Measurements from ENCODE around the gene PIP5KL1. TPM values are rescaled to one million over a fixed set of nuclear protein-coding genes. Genes with fewer than 3 reads are reported as not detected.

PIP5KL1 gene
- total RNA-seq, 1 experiment from 2014 or later = 16.8 TPM

DNA sequence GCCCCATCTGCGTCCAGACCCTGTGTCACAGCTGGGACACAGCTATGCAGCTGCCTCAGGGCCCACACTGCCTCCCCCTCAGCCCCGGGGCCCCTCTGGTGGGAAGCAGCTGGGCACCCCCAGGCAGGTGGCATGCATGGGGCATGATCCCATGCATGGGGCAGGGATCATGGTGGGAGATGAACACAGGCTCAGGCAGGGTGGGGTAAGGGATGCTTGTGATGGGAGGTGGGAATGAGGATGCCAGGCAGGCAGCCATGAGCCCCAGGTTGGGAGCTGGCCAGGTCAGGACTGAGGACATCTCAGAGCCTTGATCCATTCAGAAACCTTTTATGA, 30.5 kb upstream of the PIP5KL1 start (continued):
- TF ChIP-seq, protein P1, sequence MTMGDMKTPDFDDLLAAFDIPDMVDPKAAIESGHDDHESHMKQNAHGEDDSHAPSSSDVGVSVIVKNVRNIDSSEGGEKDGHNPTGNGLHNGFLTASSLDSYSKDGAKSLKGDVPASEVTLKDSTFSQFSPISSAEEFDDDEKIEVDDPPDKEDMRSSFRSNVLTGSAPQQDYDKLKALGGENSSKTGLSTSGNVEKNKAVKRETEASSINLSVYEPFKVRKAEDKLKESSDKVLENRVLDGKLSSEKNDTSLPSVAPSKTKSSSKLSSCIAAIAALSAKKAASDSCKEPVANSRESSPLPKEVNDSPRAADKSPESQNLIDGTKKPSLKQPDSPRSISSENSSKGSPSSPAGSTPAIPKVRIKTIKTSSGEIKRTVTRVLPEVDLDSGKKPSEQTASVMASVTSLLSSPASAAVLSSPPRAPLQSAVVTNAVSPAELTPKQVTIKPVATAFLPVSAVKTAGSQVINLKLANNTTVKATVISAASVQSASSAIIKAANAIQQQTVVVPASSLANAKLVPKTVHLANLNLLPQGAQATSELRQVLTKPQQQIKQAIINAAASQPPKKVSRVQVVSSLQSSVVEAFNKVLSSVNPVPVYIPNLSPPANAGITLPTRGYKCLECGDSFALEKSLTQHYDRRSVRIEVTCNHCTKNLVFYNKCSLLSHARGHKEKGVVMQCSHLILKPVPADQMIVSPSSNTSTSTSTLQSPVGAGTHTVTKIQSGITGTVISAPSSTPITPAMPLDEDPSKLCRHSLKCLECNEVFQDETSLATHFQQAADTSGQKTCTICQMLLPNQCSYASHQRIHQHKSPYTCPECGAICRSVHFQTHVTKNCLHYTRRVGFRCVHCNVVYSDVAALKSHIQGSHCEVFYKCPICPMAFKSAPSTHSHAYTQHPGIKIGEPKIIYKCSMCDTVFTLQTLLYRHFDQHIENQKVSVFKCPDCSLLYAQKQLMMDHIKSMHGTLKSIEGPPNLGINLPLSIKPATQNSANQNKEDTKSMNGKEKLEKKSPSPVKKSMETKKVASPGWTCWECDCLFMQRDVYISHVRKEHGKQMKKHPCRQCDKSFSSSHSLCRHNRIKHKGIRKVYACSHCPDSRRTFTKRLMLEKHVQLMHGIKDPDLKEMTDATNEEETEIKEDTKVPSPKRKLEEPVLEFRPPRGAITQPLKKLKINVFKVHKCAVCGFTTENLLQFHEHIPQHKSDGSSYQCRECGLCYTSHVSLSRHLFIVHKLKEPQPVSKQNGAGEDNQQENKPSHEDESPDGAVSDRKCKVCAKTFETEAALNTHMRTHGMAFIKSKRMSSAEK (CRISPR knock-in tag; IDR thresholded peaks at IDR 0.05; ENCODE audit: borderline replicate concordance) = no peak

- H3K9me3 Mint-ChIP-seq = peaks cover 4% of the 10 kb centered on the region; the same call in 1 of the 2 replicates
- ChIA-PET CTCF (interaction anchor here (0.6 to 3.6 kb wide), 9 partner anchors 8 to 157 kb away, joined by 3 to 43 read pairs (median 4); no protein-coding TSS in a partner anchor), POLR2A (interaction anchor here (1.3 kb wide), 1 partner anchor 17 kb away, joined by 6 read pairs; no protein-coding TSS in a partner anchor)
- H3K27ac Mint-ChIP-seq = peak overlapping the region; percentile 85
- no peaks in the 10 kb centered on the region for H3K27me3 Mint-ChIP-seq (ENCODE audit: low read depth)
- ATAC-seq (0 out of 2 replicates have a peak, but pooled peaks have one; percentile 14), DNase-seq (ENCODE audit: low spot score) (no peak)
- H3K4me1 Mint-ChIP-seq = peaks cover 55% of the 10 kb centered on the region
- no peak for TF ChIP-seq USF1 (CRISPR knock-in tag; IDR thresholded peaks at IDR 0.05)
- no peaks in the 10 kb centered on the region for H3K36me3 Mint-ChIP-seq
- no peak overlapping the region for H3K4me3 Mint-ChIP-seq
Measured at GRCh38 chr9:127960410-127961154, 30.0 kb upstream of the PIP5KL1 start.

GRCh38 chr9:127959841-127960409, 29.3 kb upstream of the PIP5KL1 start:
- Mint-ChIP-seq H3K4me3 (no peak overlapping the region), H3K9me3 (peaks cover 4% of the 10 kb centered on the region; the same call in 1 of the 2 replicates), H3K27me3 (ENCODE audit: low read depth) (no peaks in the 10 kb centered on the region), H3K27ac (peak overlapping the region; percentile 85), H3K36me3 (no peaks in the 10 kb centered on the region), H3K4me1 (peaks cover 53% of the 10 kb centered on the region)
- POLR2A ChIA-PET = interaction anchor here (1.3 kb wide), 1 partner anchor 18 kb away, joined by 6 read pairs; no protein-coding TSS in a partner anchor
- CTCF ChIA-PET = interaction anchor here (1.0 to 3.6 kb wide), 7 partner anchors 8 to 157 kb away, joined by 3 to 43 read pairs (median 4); no protein-coding TSS in a partner anchor
- ATAC-seq = no peak
- no peak for DNase-seq (ENCODE audit: low spot score)
- TF ChIP-seq, protein P2, sequence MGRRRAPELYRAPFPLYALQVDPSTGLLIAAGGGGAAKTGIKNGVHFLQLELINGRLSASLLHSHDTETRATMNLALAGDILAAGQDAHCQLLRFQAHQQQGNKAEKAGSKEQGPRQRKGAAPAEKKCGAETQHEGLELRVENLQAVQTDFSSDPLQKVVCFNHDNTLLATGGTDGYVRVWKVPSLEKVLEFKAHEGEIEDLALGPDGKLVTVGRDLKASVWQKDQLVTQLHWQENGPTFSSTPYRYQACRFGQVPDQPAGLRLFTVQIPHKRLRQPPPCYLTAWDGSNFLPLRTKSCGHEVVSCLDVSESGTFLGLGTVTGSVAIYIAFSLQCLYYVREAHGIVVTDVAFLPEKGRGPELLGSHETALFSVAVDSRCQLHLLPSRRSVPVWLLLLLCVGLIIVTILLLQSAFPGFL (CRISPR knock-in tag; IDR thresholded peaks at IDR 0.05; ENCODE audit: borderline replicate concordance) = no peak
- TF ChIP-seq, protein P3, sequence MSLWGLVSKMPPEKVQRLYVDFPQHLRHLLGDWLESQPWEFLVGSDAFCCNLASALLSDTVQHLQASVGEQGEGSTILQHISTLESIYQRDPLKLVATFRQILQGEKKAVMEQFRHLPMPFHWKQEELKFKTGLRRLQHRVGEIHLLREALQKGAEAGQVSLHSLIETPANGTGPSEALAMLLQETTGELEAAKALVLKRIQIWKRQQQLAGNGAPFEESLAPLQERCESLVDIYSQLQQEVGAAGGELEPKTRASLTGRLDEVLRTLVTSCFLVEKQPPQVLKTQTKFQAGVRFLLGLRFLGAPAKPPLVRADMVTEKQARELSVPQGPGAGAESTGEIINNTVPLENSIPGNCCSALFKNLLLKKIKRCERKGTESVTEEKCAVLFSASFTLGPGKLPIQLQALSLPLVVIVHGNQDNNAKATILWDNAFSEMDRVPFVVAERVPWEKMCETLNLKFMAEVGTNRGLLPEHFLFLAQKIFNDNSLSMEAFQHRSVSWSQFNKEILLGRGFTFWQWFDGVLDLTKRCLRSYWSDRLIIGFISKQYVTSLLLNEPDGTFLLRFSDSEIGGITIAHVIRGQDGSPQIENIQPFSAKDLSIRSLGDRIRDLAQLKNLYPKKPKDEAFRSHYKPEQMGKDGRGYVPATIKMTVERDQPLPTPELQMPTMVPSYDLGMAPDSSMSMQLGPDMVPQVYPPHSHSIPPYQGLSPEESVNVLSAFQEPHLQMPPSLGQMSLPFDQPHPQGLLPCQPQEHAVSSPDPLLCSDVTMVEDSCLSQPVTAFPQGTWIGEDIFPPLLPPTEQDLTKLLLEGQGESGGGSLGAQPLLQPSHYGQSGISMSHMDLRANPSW (CRISPR knock-in tag; conservative IDR thresholded peaks at IDR 0.05; ENCODE audit: low read depth) = no peak
- TF ChIP-seq JAZF1 (CRISPR knock-in tag; IDR thresholded peaks at IDR 0.05) = no peak
- TF ChIP-seq KAT7 (CRISPR knock-in tag; IDR thresholded peaks at IDR 0.05; ENCODE audit: borderline replicate concordance) = no peak
- TF ChIP-seq ZNF425 (CRISPR knock-in tag; conservative IDR thresholded peaks at IDR 0.05) = no peak
- no peak for TF ChIP-seq ETV6 (CRISPR knock-in tag; IDR thresholded peaks at IDR 0.05)
- no peak for TF ChIP-seq MYBL2 (CRISPR knock-in tag; IDR thresholded peaks at IDR 0.05)
- TF ChIP-seq ZNF138 (CRISPR knock-in tag; conservative IDR thresholded peaks at IDR 0.05) = no peak
- TF ChIP-seq, protein P4, sequence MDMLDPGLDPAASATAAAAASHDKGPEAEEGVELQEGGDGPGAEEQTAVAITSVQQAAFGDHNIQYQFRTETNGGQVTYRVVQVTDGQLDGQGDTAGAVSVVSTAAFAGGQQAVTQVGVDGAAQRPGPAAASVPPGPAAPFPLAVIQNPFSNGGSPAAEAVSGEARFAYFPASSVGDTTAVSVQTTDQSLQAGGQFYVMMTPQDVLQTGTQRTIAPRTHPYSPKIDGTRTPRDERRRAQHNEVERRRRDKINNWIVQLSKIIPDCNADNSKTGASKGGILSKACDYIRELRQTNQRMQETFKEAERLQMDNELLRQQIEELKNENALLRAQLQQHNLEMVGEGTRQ (CRISPR knock-in tag; IDR thresholded peaks at IDR 0.05) = no peak
- no peak for TF ChIP-seq TEAD4 (CRISPR knock-in tag; IDR thresholded peaks at IDR 0.05)
- TF ChIP-seq, protein P5, sequence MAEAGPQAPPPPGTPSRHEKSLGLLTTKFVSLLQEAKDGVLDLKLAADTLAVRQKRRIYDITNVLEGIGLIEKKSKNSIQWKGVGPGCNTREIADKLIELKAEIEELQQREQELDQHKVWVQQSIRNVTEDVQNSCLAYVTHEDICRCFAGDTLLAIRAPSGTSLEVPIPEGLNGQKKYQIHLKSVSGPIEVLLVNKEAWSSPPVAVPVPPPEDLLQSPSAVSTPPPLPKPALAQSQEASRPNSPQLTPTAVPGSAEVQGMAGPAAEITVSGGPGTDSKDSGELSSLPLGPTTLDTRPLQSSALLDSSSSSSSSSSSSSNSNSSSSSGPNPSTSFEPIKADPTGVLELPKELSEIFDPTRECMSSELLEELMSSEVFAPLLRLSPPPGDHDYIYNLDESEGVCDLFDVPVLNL (CRISPR knock-in tag; IDR thresholded peaks at IDR 0.05; ENCODE audit: borderline replicate concordance, low read depth) = no peak
- TF ChIP-seq FOXJ3 (CRISPR knock-in tag; IDR thresholded peaks at IDR 0.05; ENCODE audit: borderline replicate concordance) = no peak
- no peak for TF ChIP-seq ZNF263 (CRISPR knock-in tag; IDR thresholded peaks at IDR 0.05; ENCODE audit: low read depth)
